A549 (cell line): Measurements from ENCODE around the gene MYO5C.

Experiments used
- BCL3 ChIP-seq: fragments of >200 bp; sonication (Bioruptor Twin); formaldehyde crosslinking; IDR thresholded peaks from 3 replicates; pipeline ENCODE4 v1.6.1; 2016
- BHLHE40 ChIP-seq: IDR thresholded peaks from 2 replicates; pipeline ENCODE4 v1.6.1; 2012; ENCODE audit warnings: low read depth, low read length, inconsistent platforms
- CHD4 ChIP-seq: fragments of 200-600 bp; sonication (generic); IDR thresholded peaks from 2 replicates; pipeline ENCODE4 v1.6.1; 2016; ENCODE audit warnings: antibody characterized with exemption, mild to moderate bottlenecking, borderline replicate concordance
- CTCF ChIP-seq: fragments of >200 bp; sonication (Bioruptor Twin); formaldehyde crosslinking; IDR thresholded peaks from 3 replicates; pipeline ENCODE4 v1.5.1; 2016
- EHMT2 ChIP-seq: fragments of 200-600 bp; sonication (generic); IDR thresholded peaks from 2 replicates; pipeline ENCODE4 v1.6.1; 2016; ENCODE audit warnings: antibody characterized with exemption, low read depth, mild to moderate bottlenecking, moderate library complexity
- EP300 ChIP-seq, 2 experiments: fragments of >200 bp; sonication (Bioruptor Twin); formaldehyde crosslinking; IDR thresholded peaks; 2 replicates in 1 of 2; 3 replicates in 1 of 2; pipeline ENCODE4 v1.6.1; 2016 to 2017
- MAX ChIP-seq: IDR thresholded peaks from 2 replicates; pipeline ENCODE4 v1.6.1; 2012
- MAZ ChIP-seq: fragments of 150-350 bp; IDR thresholded peaks from 2 replicates; pipeline ENCODE4 v1.6.1; 2014; ENCODE audit warnings: antibody characterized with exemption, low read depth, low read length, borderline replicate concordance
- POLR2A ChIP-seq: IDR thresholded peaks from 2 replicates; pipeline ENCODE4 v1.6.1; 2012; ENCODE audit warnings: mild to moderate bottlenecking, low read length
- RAD21 ChIP-seq, 2 experiments: fragments of >200 bp in 1 of 2; sonication (Bioruptor Twin) in 1 of 2; formaldehyde crosslinking in 1 of 2; IDR thresholded peaks in 1 of 2; conservative IDR thresholded peaks in 1 of 2; 2 replicates in 1 of 2; 3 replicates in 1 of 2; pipeline ENCODE4 v1.6.1; 2012 to 2018; ENCODE audit warnings: inconsistent platforms in 1 of 2
- RCOR1 ChIP-seq: fragments of 150-350 bp; IDR thresholded peaks from 2 replicates; pipeline ENCODE4 v1.6.1; 2014; ENCODE audit warnings: antibody characterized with exemption, low read length, low read depth
- TP53 ChIP-seq: fragments of 250-450 bp; sonication (Bioruptor Pico); IDR thresholded peaks from 2 replicates; pipeline ENCODE4 v1.5.0; 2021; ENCODE audit warnings: mild to moderate bottlenecking, moderate library complexity

GRCh38 chr15:52225230-52225629 is 70.4 kb downstream of the MYO5C start:
- TF ChIP-seq CTCF = no peak
- no peak for TF ChIP-seq BHLHE40
- TF ChIP-seq POLR2A = no peak
- no peak for TF ChIP-seq EP300 (IDR thresholded peaks at IDR 0.05)
- TF ChIP-seq MAZ = no peak
- no peak for TF ChIP-seq MAX
- no peak for TF ChIP-seq RAD21 (conservative IDR thresholded peaks at IDR 0.05 in 1 of 2, IDR thresholded peaks at IDR 0.05 in 1 of 2)
- no peak for TF ChIP-seq RCOR1
- no peak for TF ChIP-seq TP53
- TF ChIP-seq CHD4 = no peak
- TF ChIP-seq EHMT2 = no peak
- TF ChIP-seq BCL3 = no peak
